Caco-2 (cell line): Measurements from ENCODE around the gene HLF. TPM values are rescaled to one million over a fixed set of nuclear protein-coding genes. Genes with fewer than 3 reads are reported as not detected.

ENCODE experiments used
- BruUV-seq: library from RNA; stranded (reverse); fragments of 400-500 nt; replicated peaks from 2 replicates; lab custom pipeline; 2021; lab: Mats Ljungman, UMichigan
- CTCF ChIA-PET: fragments of 300-600 bp; sonication (Branson Sonifier 250); formaldehyde crosslinking; loops from one replicate; lab custom pipeline; 2022; ENCODE audit warnings: antibody characterized with exemption; lab: Charles Lee
- POLR2A ChIA-PET: fragments of 300-600 bp; sonication (Branson Sonifier 250); formaldehyde crosslinking; loops from one replicate; lab custom pipeline; 2022; ENCODE audit warnings: antibody characterized with exemption; lab: Charles Lee
- DNase-seq, 2 experiments: peaks; one replicate each; pipeline versions ENCODE4 v3.0.0 to v3.0.0-alpha.2; 2020 to 2022
- H3K27me3 ChIP-seq: replicated peaks from 2 replicates; pipeline ENCODE4 v1.6.0; 2011; ENCODE audit warnings: low read length; ENCODE audit not compliant: control insufficient read depth, insufficient read depth
- H3K36me3 ChIP-seq: 2 replicates; pipeline ENCODE4 v1.5.1; 2011; ENCODE audit warnings: low read length; ENCODE audit not compliant: control insufficient read depth, insufficient read depth
- H3K4me1 ChIP-seq: fragments of 250-450 bp; sonication (Bioruptor Pico); 2 replicates; pipeline ENCODE4 v1.5.1; 2020; ENCODE audit warnings: mild to moderate bottlenecking
- H3K4me3 ChIP-seq: 2 replicates; pipeline ENCODE4 v1.5.1; 2011; ENCODE audit warnings: low read depth, mild to moderate bottlenecking, control low read depth, low read length
- H3K9me3 ChIP-seq: fragments of 250-450 bp; sonication (Bioruptor Pico); 2 replicates; pipeline ENCODE4 v1.5.1; 2020; ENCODE audit warnings: mild to moderate bottlenecking, moderate library complexity
- H3K27ac Mint-ChIP-seq: one replicate; pipeline ENCODE4 v1.8.0; 2022; ENCODE audit warnings: mixed read lengths; ENCODE audit not compliant: unreplicated experiment
- H3K27me3 Mint-ChIP-seq: one replicate; pipeline ENCODE4 v1.8.0; 2022; ENCODE audit warnings: mixed read lengths; ENCODE audit not compliant: insufficient read depth, unreplicated experiment
- H3K36me3 Mint-ChIP-seq: one replicate; pipeline ENCODE4 v1.8.0; 2022; ENCODE audit warnings: mild to moderate bottlenecking, mixed read lengths; ENCODE audit not compliant: insufficient read depth, unreplicated experiment
- H3K4me1 Mint-ChIP-seq: one replicate; pipeline ENCODE4 v1.8.0; 2022; ENCODE audit warnings: low read depth, mixed read lengths; ENCODE audit not compliant: unreplicated experiment
- H3K4me3 Mint-ChIP-seq: one replicate; pipeline ENCODE4 v1.8.0; 2022; ENCODE audit warnings: mild to moderate bottlenecking, moderate library complexity, mixed read lengths; ENCODE audit not compliant: unreplicated experiment
- H3K9me3 Mint-ChIP-seq: one replicate; pipeline ENCODE4 v1.8.0; 2022; ENCODE audit warnings: mixed read lengths; ENCODE audit not compliant: unreplicated experiment
- CTCF ChIP-seq, 2 experiments: fragments of 200-600 bp in 1 of 2; IDR thresholded peaks; 1 replicate in 1 of 2; 2 replicates in 1 of 2; pipeline versions ENCODE4 v1.5.1 to v1.8.0; 2011 to 2022; ENCODE audit warnings: antibody characterized with exemption in 1 of 2, control low read depth in 1 of 2, inconsistent platforms in 1 of 2, low read depth in 1 of 2, low read length in 1 of 2, mild to moderate bottlenecking in 1 of 2, moderate library complexity in 1 of 2; ENCODE audit not compliant: insufficient read depth in 1 of 2, severe bottlenecking in 1 of 2, unreplicated experiment in 1 of 2
- intact Hi-C: fragments of 100-400 bp; cut with micrococcal nuclease; formaldehyde crosslinking; loops from one replicate; pipeline ENCODE4 v1.10.0; 2022; ENCODE audit not compliant: unreplicated experiment
- total RNA-seq: library from RNA; stranded (reverse); gene quantifications from 2 replicates; pipeline ENCODE4 v1.2.3, GENCODE V29; 2022

HLF gene
- total RNA-seq, 1 experiment from 2014 or later = 19.8 TPM

- H3K27me3 ChIP-seq = no peaks in the 10 kb centered on the region
- TF ChIP-seq CTCF (IDR thresholded peaks at IDR 0.05; ENCODE audit: insufficient read depth in 1 of 2, low read depth in 1 of 2, low read length in 1 of 2, severe bottlenecking in 1 of 2, unreplicated experiment in 1 of 2) = no peak
- H3K4me1 ChIP-seq = peaks cover 17% of the 10 kb centered on the region
- Mint-ChIP-seq H3K4me3 (no peak overlapping the region), H3K27me3 (no peaks in the 10 kb centered on the region), H3K4me1 (peaks cover 27% of the 10 kb centered on the region), H3K27ac (no peak overlapping the region), H3K9me3 (no peaks in the 10 kb centered on the region), H3K36me3 (peaks cover 17% of the 10 kb centered on the region)
- no peak overlapping the region for H3K4me3 ChIP-seq
- no peaks in the 10 kb centered on the region for H3K9me3 ChIP-seq
- no peak for DNase-seq
- CTCF ChIA-PET = no interaction called here
- H3K36me3 ChIP-seq = no peaks in the 10 kb centered on the region
- intact Hi-C loops = no loop called here
- POLR2A ChIA-PET = no interaction called here
- no TSS peak for BruUV-seq
Measured at GRCh38 chr17:55279788-55280187, 15.0 kb downstream of the HLF start.

GRCh38 chr17:55280212-55280611 is 15.5 kb downstream of the HLF start:
- H3K27me3 Mint-ChIP-seq = no peaks in the 10 kb centered on the region
- H3K27me3 ChIP-seq = no peaks in the 10 kb centered on the region
- BruUV-seq = no TSS peak
- CTCF ChIA-PET = no interaction called here
- no peak overlapping the region for H3K27ac Mint-ChIP-seq
- no peak overlapping the region for H3K4me3 Mint-ChIP-seq
- no peaks in the 10 kb centered on the region for H3K36me3 ChIP-seq
- intact Hi-C loops = no loop called here
- no peak overlapping the region for H3K4me3 ChIP-seq
- TF ChIP-seq CTCF (IDR thresholded peaks at IDR 0.05; ENCODE audit: insufficient read depth in 1 of 2, low read depth in 1 of 2, low read length in 1 of 2, severe bottlenecking in 1 of 2, unreplicated experiment in 1 of 2) = no peak
- no peaks in the 10 kb centered on the region for H3K9me3 ChIP-seq
- POLR2A ChIA-PET = no interaction called here
- peaks cover 29% of the 10 kb centered on the region for H3K4me1 Mint-ChIP-seq
- peaks cover 21% of the 10 kb centered on the region for H3K4me1 ChIP-seq
- peaks cover 16% of the 10 kb centered on the region for H3K36me3 Mint-ChIP-seq
- DNase-seq = no peak
- H3K9me3 Mint-ChIP-seq = no peaks in the 10 kb centered on the region

GRCh38 chr17:55281649-55282378 is 17.1 kb downstream of the HLF start:
- H3K4me1 Mint-ChIP-seq = peaks cover 39% of the 10 kb centered on the region
- ChIA-PET POLR2A (no interaction called here), CTCF (no interaction called here)
- TF ChIP-seq CTCF (IDR thresholded peaks at IDR 0.05; ENCODE audit: insufficient read depth in 1 of 2, low read depth in 1 of 2, low read length in 1 of 2, severe bottlenecking in 1 of 2, unreplicated experiment in 1 of 2) = no peak
- no peak overlapping the region for H3K4me3 ChIP-seq
- BruUV-seq = no TSS peak
- H3K4me1 ChIP-seq = peaks cover 37% of the 10 kb centered on the region
- DNase-seq = no peak
- no peaks in the 10 kb centered on the region for H3K27me3 ChIP-seq
- peaks cover 26% of the 10 kb centered on the region for H3K36me3 Mint-ChIP-seq
- no peaks in the 10 kb centered on the region for H3K9me3 Mint-ChIP-seq
- no peaks in the 10 kb centered on the region for H3K27me3 Mint-ChIP-seq
- intact Hi-C loops = no loop called here
- H3K36me3 ChIP-seq = no peaks in the 10 kb centered on the region
- no peak overlapping the region for H3K27ac Mint-ChIP-seq
- no peak overlapping the region for H3K4me3 Mint-ChIP-seq
- no peaks in the 10 kb centered on the region for H3K9me3 ChIP-seq
